Measurements from ENCODE around the gene ZBTB18. TPM values are rescaled to one million over a fixed set of nuclear protein-coding genes. Genes with fewer than 3 reads are reported as not detected.
A peak's percentile ranks its signal among the peaks of the same experiment; 100 is the strongest.

Gene ZBTB18
- total RNA-seq, 2 experiments from 2014 or later = 8.2 TPM

DNA sequence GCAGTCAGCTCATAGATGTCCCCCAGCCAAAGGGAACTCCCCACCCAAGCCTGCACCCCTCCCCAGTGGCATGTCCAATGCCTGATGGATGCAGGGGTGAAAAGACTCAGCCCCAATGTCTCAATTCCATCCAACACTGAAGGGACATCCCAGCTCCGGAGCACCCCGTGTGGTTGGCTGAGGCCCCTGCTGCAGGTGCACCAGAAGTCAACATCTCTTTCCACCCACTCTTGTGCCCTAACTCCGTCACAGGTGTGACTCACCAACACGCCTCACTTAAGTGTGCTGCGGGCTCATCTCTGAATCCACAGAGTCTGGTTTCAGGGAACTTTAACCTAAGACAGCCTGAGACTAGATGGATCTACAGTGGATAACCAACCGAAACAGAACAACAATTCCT is 40.9 kb upstream of the ZBTB18 start:
- no peaks in the 10 kb centered on the region for H3K9me3 Mint-ChIP-seq
- H3K27ac Mint-ChIP-seq = no peak overlapping the region
- CTCF ChIA-PET = no interaction called here
- no peaks in the 10 kb centered on the region for H3K27me3 Mint-ChIP-seq
- peaks cover 6% of the 10 kb centered on the region for H3K4me1 Mint-ChIP-seq (ENCODE audit: low read depth)
- POLR2A ChIA-PET = no interaction called here
- H3K4me3 Mint-ChIP-seq = no peak overlapping the region
- ATAC-seq (peak; percentile 99), DNase-seq (peak; percentile 71)
- intact Hi-C loops (cut with micrococcal nuclease) = no loop called here
- H3K36me3 Mint-ChIP-seq (ENCODE audit: low read depth) = no peaks in the 10 kb centered on the region
- TF ChIP-seq CTCF (IDR thresholded peaks at IDR 0.05) = no peak

GRCh38 chr1:244010703-244011123 is 40.4 kb upstream of the ZBTB18 start:
- Mint-ChIP-seq H3K4me1 (ENCODE audit: low read depth) (peaks cover 6% of the 10 kb centered on the region), H3K27me3 (no peaks in the 10 kb centered on the region), H3K27ac (no peak overlapping the region), H3K9me3 (no peaks in the 10 kb centered on the region), H3K4me3 (no peak overlapping the region), H3K36me3 (ENCODE audit: low read depth) (no peaks in the 10 kb centered on the region)
- intact Hi-C loops (cut with micrococcal nuclease) = no loop called here
- DNase-seq (no peak), ATAC-seq (no peak)
- ChIA-PET CTCF (no interaction called here), POLR2A (no interaction called here)
- TF ChIP-seq CTCF (IDR thresholded peaks at IDR 0.05) = no peak

GRCh38 chr1:244011271-244011670 is 39.8 kb upstream of the ZBTB18 start:
- H3K27me3 Mint-ChIP-seq = no peaks in the 10 kb centered on the region
- H3K36me3 Mint-ChIP-seq (ENCODE audit: low read depth) = no peaks in the 10 kb centered on the region
- no peak for DNase-seq
- ChIA-PET CTCF (interaction anchor here (1.1 kb wide), 1 partner anchor 261 kb away, joined by 3 read pairs; no protein-coding TSS in a partner anchor), POLR2A (no interaction called here)
- H3K27ac Mint-ChIP-seq = no peak overlapping the region
- H3K9me3 Mint-ChIP-seq = no peaks in the 10 kb centered on the region
- H3K4me1 Mint-ChIP-seq (ENCODE audit: low read depth) = peaks cover 6% of the 10 kb centered on the region
- H3K4me3 Mint-ChIP-seq = no peak overlapping the region
- no peak for TF ChIP-seq CTCF (IDR thresholded peaks at IDR 0.05)
- ATAC-seq = no peak
- intact Hi-C loops (cut with micrococcal nuclease) = no loop called here

DNA sequence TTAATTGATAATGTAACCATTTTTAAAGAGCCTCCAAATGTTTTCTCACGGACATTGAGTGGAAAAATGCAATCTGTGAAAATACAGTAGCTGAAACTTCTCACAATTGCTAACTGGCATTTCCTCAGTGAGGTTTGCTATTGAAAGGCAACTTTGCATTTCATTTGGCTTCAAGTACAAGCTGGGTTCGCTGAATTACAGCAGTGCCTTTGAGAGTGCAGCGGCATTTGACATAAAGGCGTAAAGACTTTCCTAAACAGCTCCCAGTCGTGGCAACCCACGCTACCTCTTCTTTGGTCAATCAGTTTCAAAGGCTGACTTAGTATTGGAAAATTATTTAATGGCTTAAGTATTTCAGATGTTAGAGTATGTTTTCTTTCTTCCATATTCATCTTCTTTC is 39.3 kb upstream of the ZBTB18 start:
- no peak for DNase-seq
- ATAC-seq = no peak
- no peak overlapping the region for H3K4me3 Mint-ChIP-seq
- no peaks in the 10 kb centered on the region for H3K9me3 Mint-ChIP-seq
- H3K36me3 Mint-ChIP-seq (ENCODE audit: low read depth) = no peaks in the 10 kb centered on the region
- H3K27me3 Mint-ChIP-seq = no peaks in the 10 kb centered on the region
- ChIA-PET POLR2A (no interaction called here), CTCF (interaction anchor here (0.6 to 1.1 kb wide), 2 partner anchors 260 to 278 kb away, joined by 3 read pairs; no protein-coding TSS in a partner anchor)
- H3K4me1 Mint-ChIP-seq (ENCODE audit: low read depth) = peaks cover 6% of the 10 kb centered on the region
- no peak overlapping the region for H3K27ac Mint-ChIP-seq
- intact Hi-C loops (cut with micrococcal nuclease) = no loop called here
- TF ChIP-seq CTCF (IDR thresholded peaks at IDR 0.05) = no peak

DNA sequence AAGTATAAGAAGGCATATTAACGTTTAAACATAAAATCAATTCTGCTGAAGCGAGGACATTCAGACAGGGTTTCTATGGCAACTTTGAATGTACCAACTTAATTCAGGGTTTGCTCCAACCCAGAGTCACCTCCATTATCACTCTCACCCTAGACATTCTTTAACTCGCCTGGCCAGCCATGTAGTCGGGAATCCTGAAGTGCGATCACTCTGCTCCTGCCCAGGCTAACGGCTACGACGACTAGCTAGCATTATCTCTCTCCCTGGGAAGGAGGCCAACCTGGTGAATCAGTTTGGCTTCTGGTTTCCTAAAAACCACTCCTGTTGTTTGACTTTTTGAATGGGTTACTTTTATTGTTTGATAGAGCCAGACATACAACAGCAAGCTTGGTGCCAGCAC is 38.9 kb upstream of the ZBTB18 start:
- no peaks in the 10 kb centered on the region for H3K27me3 Mint-ChIP-seq
- ChIA-PET POLR2A (no interaction called here), CTCF (interaction anchor here (0.6 to 1.1 kb wide), 2 partner anchors 260 to 279 kb away, joined by 3 read pairs; no protein-coding TSS in a partner anchor)
- no peak for TF ChIP-seq CTCF (IDR thresholded peaks at IDR 0.05)
- ATAC-seq (no peak), DNase-seq (no peak)
- intact Hi-C loops (cut with micrococcal nuclease) = no loop called here
- no peak overlapping the region for H3K4me3 Mint-ChIP-seq
- no peaks in the 10 kb centered on the region for H3K9me3 Mint-ChIP-seq
- no peak overlapping the region for H3K27ac Mint-ChIP-seq
- H3K4me1 Mint-ChIP-seq (ENCODE audit: low read depth) = peaks cover 6% of the 10 kb centered on the region
- H3K36me3 Mint-ChIP-seq (ENCODE audit: low read depth) = no peaks in the 10 kb centered on the region
